HG02840 (cell line): ENCODE data around the gene IL2RA.
"Not testable (repeated sequence)": the region's sequence is repeated elsewhere in the genome, so short reads cannot be mapped to it uniquely, and the experiment has no call there.

Source experiments
- ATAC-seq: cut with Tn5 transposase; IDR thresholded peaks from one replicate; pipeline ENCODE4 v1.9.1; 2021; ENCODE audit warnings: mild to moderate bottlenecking, moderate library complexity, moderate number of reproducible peaks; ENCODE audit not compliant: unreplicated experiment, low FRiP score

IL2RA gene

GRCh38 chr10:6044751-6045313, 17.3 kb downstream of the IL2RA start:
- no peak for ATAC-seq

GRCh38 chr10:6044060-6044459, 18.1 kb downstream of the IL2RA start:
- no peak for ATAC-seq

- not testable (repeated sequence) for ATAC-seq
Measured at GRCh38 chr10:6043377-6043776, 18.8 kb downstream of the IL2RA start.

GRCh38 chr10:6040205-6040604, 22.0 kb downstream of the IL2RA start:
- ATAC-seq: no peak

- no peak for ATAC-seq
Measured at GRCh38 chr10:6039711-6040110, 22.5 kb downstream of the IL2RA start.

- no peak for ATAC-seq
Measured at GRCh38 chr10:6038071-6038631, 24.0 kb downstream of the IL2RA start.

- ATAC-seq: no peak
Measured at GRCh38 chr10:6037422-6037821, 24.7 kb downstream of the IL2RA start.

GRCh38 chr10:6036861-6037321, 25.3 kb downstream of the IL2RA start:
- ATAC-seq: no peak

GRCh38 chr10:6035931-6036575, 26.1 kb downstream of the IL2RA start:
- ATAC-seq: no peak

- ATAC-seq: no peak
Measured at GRCh38 chr10:6035101-6035834, 26.9 kb downstream of the IL2RA start.

GRCh38 chr10:6034371-6034770, 27.8 kb downstream of the IL2RA start:
- ATAC-seq: no peak

- no peak for ATAC-seq
Measured at GRCh38 chr10:6033954-6034353, 28.2 kb downstream of the IL2RA start.

- ATAC-seq: no peak
Measured at GRCh38 chr10:6030940-6031339, 31.2 kb downstream of the IL2RA start.

GRCh38 chr10:6030217-6030616, 31.9 kb downstream of the IL2RA start:
- ATAC-seq: no peak

- no peak for ATAC-seq
Measured at GRCh38 chr10:6027929-6028328, 34.2 kb downstream of the IL2RA start.

- no peak for ATAC-seq
Measured at GRCh38 chr10:6025683-6026255, 36.4 kb downstream of the IL2RA start.

GRCh38 chr10:6024334-6024682, 37.9 kb downstream of the IL2RA start:
- ATAC-seq: no peak

GRCh38 chr10:6023661-6024333, 38.4 kb downstream of the IL2RA start:
- no peak for ATAC-seq

GRCh38 chr10:6022660-6023059, 39.5 kb downstream of the IL2RA start:
- ATAC-seq: no peak

GRCh38 chr10:6020826-6021225, 41.3 kb downstream of the IL2RA start:
- ATAC-seq: no peak

- ATAC-seq: no peak
Measured at GRCh38 chr10:6019796-6020195, 42.4 kb downstream of the IL2RA start.
